HepG2 (cell line): Measurements from ENCODE around the gene TPST2.

Source experiments
- GABPB1 ChIP-seq: IDR thresholded peaks from 2 replicates; pipeline ENCODE4 v1.6.1; 2016; ENCODE audit warnings: mild to moderate bottlenecking, missing genetic modification reagents, moderate library complexity, missing compliant biosample characterization
- HNRNPH1 ChIP-seq: fragments of 200-400 bp; formaldehyde crosslinking; optimal IDR thresholded peaks from 2 replicates; pipeline ENCODE3; 2017; ENCODE audit warnings: mild to moderate bottlenecking, low read depth, low read length
- MXI1 ChIP-seq: IDR thresholded peaks from 3 replicates; pipeline ENCODE4 v1.6.1; 2012; ENCODE audit warnings: low read depth, low read length, inconsistent platforms, borderline replicate concordance
- NCOR1 ChIP-seq: fragments of 200-600 bp; sonication (generic); IDR thresholded peaks from 2 replicates; pipeline ENCODE4 v1.7.0; 2017; ENCODE audit warnings: antibody characterized with exemption, low read length, borderline replicate concordance
- TF ChIP-seq, protein P1 (sequence below): IDR thresholded peaks from 2 replicates; pipeline ENCODE4 v1.6.1; 2012; ENCODE audit warnings: inconsistent platforms
- TF ChIP-seq, protein P2 (sequence below): sonication (generic); formaldehyde crosslinking; IDR thresholded peaks from 2 replicates; pipeline ENCODE4 v1.4.0; 2020; ENCODE audit warnings: mild to moderate bottlenecking, missing genetic modification reagents
- TF ChIP-seq, protein P3 (sequence below): IDR thresholded peaks from 2 replicates; pipeline ENCODE4 v1.6.1; 2016
- TF ChIP-seq, protein P4 (sequence below): sonication (generic); formaldehyde crosslinking; IDR thresholded peaks from 2 replicates; pipeline ENCODE4 v1.4.0; 2020; ENCODE audit warnings: missing genetic modification reagents
- TF ChIP-seq, protein P5 (sequence below): sonication (generic); formaldehyde crosslinking; IDR thresholded peaks from 2 replicates; pipeline ENCODE4 v1.5.0; 2020; ENCODE audit warnings: mild to moderate bottlenecking, missing genetic modification reagents, moderate library complexity
- TF ChIP-seq, protein P6 (sequence below): sonication (generic); formaldehyde crosslinking; conservative IDR thresholded peaks from 2 replicates; pipeline ENCODE4 v1.8.1; 2023; ENCODE audit warnings: missing genetic modification reagents

DNA sequence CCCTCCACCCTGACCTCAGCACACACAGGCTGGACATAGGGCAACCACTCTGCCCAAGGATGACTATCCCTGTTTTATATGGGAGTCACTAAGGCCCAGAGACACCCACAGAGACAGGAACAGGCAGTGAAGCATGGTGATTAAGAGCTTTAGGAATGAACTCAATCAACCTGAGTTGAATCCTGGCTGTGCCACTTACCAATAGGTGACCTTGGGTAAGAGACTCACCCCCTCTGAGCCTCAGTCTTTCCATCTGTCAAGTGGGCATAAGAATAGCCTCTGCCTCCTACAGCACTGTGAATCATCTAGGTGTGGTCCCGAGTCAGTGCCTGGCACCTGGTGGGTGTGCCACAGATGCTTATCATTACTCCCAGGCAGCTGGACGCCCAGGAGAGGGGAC is 21.1 kb upstream of the TPST2 start:
- TF ChIP-seq GABPB1 (no peak), NCOR1 (no peak), HNRNPH1 (no peak), MXI1 (no peak)
- TF ChIP-seq, protein P1, sequence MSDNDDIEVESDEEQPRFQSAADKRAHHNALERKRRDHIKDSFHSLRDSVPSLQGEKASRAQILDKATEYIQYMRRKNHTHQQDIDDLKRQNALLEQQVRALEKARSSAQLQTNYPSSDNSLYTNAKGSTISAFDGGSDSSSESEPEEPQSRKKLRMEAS, result no peak
- TF ChIP-seq, protein P2, sequence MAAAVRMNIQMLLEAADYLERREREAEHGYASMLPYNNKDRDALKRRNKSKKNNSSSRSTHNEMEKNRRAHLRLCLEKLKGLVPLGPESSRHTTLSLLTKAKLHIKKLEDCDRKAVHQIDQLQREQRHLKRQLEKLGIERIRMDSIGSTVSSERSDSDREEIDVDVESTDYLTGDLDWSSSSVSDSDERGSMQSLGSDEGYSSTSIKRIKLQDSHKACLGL (CRISPR knock-in tag), result no peak
- TF ChIP-seq, protein P3, sequence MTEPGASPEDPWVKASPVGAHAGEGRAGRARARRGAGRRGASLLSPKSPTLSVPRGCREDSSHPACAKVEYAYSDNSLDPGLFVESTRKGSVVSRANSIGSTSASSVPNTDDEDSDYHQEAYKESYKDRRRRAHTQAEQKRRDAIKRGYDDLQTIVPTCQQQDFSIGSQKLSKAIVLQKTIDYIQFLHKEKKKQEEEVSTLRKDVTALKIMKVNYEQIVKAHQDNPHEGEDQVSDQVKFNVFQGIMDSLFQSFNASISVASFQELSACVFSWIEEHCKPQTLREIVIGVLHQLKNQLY (CRISPR knock-in tag), result no peak
- TF ChIP-seq, protein P4, sequence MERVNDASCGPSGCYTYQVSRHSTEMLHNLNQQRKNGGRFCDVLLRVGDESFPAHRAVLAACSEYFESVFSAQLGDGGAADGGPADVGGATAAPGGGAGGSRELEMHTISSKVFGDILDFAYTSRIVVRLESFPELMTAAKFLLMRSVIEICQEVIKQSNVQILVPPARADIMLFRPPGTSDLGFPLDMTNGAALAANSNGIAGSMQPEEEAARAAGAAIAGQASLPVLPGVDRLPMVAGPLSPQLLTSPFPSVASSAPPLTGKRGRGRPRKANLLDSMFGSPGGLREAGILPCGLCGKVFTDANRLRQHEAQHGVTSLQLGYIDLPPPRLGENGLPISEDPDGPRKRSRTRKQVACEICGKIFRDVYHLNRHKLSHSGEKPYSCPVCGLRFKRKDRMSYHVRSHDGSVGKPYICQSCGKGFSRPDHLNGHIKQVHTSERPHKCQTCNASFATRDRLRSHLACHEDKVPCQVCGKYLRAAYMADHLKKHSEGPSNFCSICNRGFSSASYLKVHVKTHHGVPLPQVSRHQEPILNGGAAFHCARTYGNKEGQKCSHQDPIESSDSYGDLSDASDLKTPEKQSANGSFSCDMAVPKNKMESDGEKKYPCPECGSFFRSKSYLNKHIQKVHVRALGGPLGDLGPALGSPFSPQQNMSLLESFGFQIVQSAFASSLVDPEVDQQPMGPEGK (CRISPR knock-in tag), result no peak
- TF ChIP-seq, protein P5, sequence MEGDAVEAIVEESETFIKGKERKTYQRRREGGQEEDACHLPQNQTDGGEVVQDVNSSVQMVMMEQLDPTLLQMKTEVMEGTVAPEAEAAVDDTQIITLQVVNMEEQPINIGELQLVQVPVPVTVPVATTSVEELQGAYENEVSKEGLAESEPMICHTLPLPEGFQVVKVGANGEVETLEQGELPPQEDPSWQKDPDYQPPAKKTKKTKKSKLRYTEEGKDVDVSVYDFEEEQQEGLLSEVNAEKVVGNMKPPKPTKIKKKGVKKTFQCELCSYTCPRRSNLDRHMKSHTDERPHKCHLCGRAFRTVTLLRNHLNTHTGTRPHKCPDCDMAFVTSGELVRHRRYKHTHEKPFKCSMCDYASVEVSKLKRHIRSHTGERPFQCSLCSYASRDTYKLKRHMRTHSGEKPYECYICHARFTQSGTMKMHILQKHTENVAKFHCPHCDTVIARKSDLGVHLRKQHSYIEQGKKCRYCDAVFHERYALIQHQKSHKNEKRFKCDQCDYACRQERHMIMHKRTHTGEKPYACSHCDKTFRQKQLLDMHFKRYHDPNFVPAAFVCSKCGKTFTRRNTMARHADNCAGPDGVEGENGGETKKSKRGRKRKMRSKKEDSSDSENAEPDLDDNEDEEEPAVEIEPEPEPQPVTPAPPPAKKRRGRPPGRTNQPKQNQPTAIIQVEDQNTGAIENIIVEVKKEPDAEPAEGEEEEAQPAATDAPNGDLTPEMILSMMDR (CRISPR knock-in tag), result no peak
- TF ChIP-seq, protein P6, sequence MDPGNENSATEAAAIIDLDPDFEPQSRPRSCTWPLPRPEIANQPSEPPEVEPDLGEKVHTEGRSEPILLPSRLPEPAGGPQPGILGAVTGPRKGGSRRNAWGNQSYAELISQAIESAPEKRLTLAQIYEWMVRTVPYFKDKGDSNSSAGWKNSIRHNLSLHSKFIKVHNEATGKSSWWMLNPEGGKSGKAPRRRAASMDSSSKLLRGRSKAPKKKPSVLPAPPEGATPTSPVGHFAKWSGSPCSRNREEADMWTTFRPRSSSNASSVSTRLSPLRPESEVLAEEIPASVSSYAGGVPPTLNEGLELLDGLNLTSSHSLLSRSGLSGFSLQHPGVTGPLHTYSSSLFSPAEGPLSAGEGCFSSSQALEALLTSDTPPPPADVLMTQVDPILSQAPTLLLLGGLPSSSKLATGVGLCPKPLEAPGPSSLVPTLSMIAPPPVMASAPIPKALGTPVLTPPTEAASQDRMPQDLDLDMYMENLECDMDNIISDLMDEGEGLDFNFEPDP (CRISPR knock-in tag), result no peak
